Prostate gland (tissue), 2 donors: Measurements from ENCODE around the gene PAIP2B. TPM values are rescaled to one million over a fixed set of nuclear protein-coding genes. Genes with fewer than 3 reads are reported as not detected.

ENCODE experiments used
- DNase-seq: peaks from one replicate; pipeline ENCODE4 v3.0.0-alpha.2; 2019; ENCODE audit warnings: low spot score
- H3K27ac ChIP-seq, 2 donors: fragments of 200-600 bp; sonication (generic); 2 replicates each; pipeline ENCODE4 v1.5.1; 2017 to 2019
- H3K27me3 ChIP-seq: fragments of 200-600 bp; sonication (generic); replicated peaks from 2 replicates; pipeline ENCODE4 v1.5.1; 2019; ENCODE audit not compliant: insufficient read depth
- H3K36me3 ChIP-seq, 2 donors: fragments of 200-600 bp; sonication (generic); 1 replicate in 1 of 2; 2 replicates in 1 of 2; pipeline versions ENCODE4 v1.5.1 to v1.8.1; 2017 to 2019
- H3K4me1 ChIP-seq: fragments of 200-600 bp; sonication (generic); replicated peaks from 2 replicates; pipeline ENCODE4 v1.5.1; 2019
- H3K4me3 ChIP-seq, 2 donors: fragments of 200-600 bp; sonication (generic); 2 replicates each; pipeline ENCODE4 v1.5.1; 2017 to 2019
- H3K9me3 ChIP-seq: fragments of 200-600 bp; sonication (generic); 2 replicates; pipeline ENCODE4 v1.5.1; 2017
- CTCF ChIP-seq, 4 experiments: fragments of 200-600 bp in 2 of 4; fragments of 450-650 bp in 2 of 4; sonication (generic) in 2 of 4; IDR thresholded peaks; 1 replicate in 3 of 4; 2 replicates in 1 of 4; pipeline ENCODE4 v1.5.1; 2016 to 2019; ENCODE audit warnings: antibody characterized with exemption in 4 of 4, mild to moderate bottlenecking in 2 of 4, moderate library complexity in 2 of 4
- POLR2A ChIP-seq: fragments of 450-650 bp; IDR thresholded peaks from one replicate; pipeline ENCODE4 v1.6.1; 2016; ENCODE audit warnings: antibody characterized with exemption, mild to moderate bottlenecking
- POLR2AphosphoS5 ChIP-seq: sonication (generic); formaldehyde crosslinking; IDR thresholded peaks from one replicate; pipeline ENCODE4 v1.6.1; 2017; ENCODE audit warnings: antibody characterized with exemption
- whole genome bisulfite sequencing: methylation state at CpG from one replicate; pipeline ENCODE4 v1.1.5; 2018; 5-methylcytosine and 5-hydroxymethylcytosine counted together
- intact Hi-C: fragments of 100-400 bp; cut with DNase I; formaldehyde crosslinking; loops from one replicate; pipeline ENCODE4 v1.14.2; 2022
- total RNA-seq, 2 donors: library from RNA; depleted of rRNA; stranded (reverse); fragments of >200 nt; gene quantifications; one replicate each; pipeline ENCODE4 v1.1.0, GENCODE V29; 2016

The PAIP2B gene
- total RNA-seq, 2 donors from 2014 or later = 5.9 to 12.8 TPM

- no peak for TF ChIP-seq CTCF (IDR thresholded peaks at IDR 0.05)
- TF ChIP-seq POLR2AphosphoS5 = no peak
- no peak for TF ChIP-seq POLR2A
- H3K4me1 ChIP-seq = no peaks in the 10 kb centered on the region
- no peaks in the 10 kb centered on the region for H3K9me3 ChIP-seq
- H3K36me3 ChIP-seq = no peaks in the 10 kb centered on the region
- no peak overlapping the region for H3K4me3 ChIP-seq
- DNase-seq = no peak
- no peak overlapping the region for H3K27ac ChIP-seq
- intact Hi-C loops = no loop called here
- no peaks in the 10 kb centered on the region for H3K27me3 ChIP-seq
Observed at GRCh38 chr2:71261534-71261933, 34.6 kb upstream of the PAIP2B start.

GRCh38 chr2:71256421-71256820, 29.5 kb upstream of the PAIP2B start:
- Histone ChIP-seq H3K4me1 (no peaks in the 10 kb centered on the region), H3K27ac (no peak overlapping the region), H3K9me3 (no peaks in the 10 kb centered on the region), H3K27me3 (no peaks in the 10 kb centered on the region), H3K4me3 (no peak overlapping the region), H3K36me3 (no peaks in the 10 kb centered on the region)
- intact Hi-C loops = no loop called here
- TF ChIP-seq POLR2A (no peak), CTCF (IDR thresholded peaks at IDR 0.05) (no peak), POLR2AphosphoS5 (no peak)
- no peak for DNase-seq
- WGBS = 67% methylated on average over 3 of the region's 3 CpGs

GRCh38 chr2:71254776-71255175, 27.9 kb upstream of the PAIP2B start:
- H3K9me3 ChIP-seq = no peaks in the 10 kb centered on the region
- H3K4me1 ChIP-seq = no peaks in the 10 kb centered on the region
- H3K36me3 ChIP-seq = no peaks in the 10 kb centered on the region
- no peaks in the 10 kb centered on the region for H3K27me3 ChIP-seq
- WGBS = 91% methylated on average over 4 of the region's 4 CpGs
- TF ChIP-seq POLR2AphosphoS5 (no peak), POLR2A (no peak), CTCF (IDR thresholded peaks at IDR 0.05) (no peak)
- H3K27ac ChIP-seq = no peak overlapping the region
- intact Hi-C loops = no loop called here
- no peak overlapping the region for H3K4me3 ChIP-seq
- DNase-seq = no peak

- no peak for TF ChIP-seq POLR2A
- no peak for TF ChIP-seq POLR2AphosphoS5
- TF ChIP-seq CTCF (IDR thresholded peaks at IDR 0.05) = no peak
- H3K27me3 ChIP-seq = no peaks in the 10 kb centered on the region
- H3K4me3 ChIP-seq = no peak overlapping the region
- H3K27ac ChIP-seq = no peak overlapping the region
- no peaks in the 10 kb centered on the region for H3K9me3 ChIP-seq
- intact Hi-C loops = no loop called here
- 84% methylated on average over 3 of the region's 3 CpGs for WGBS
- no peak for DNase-seq
- H3K4me1 ChIP-seq = no peaks in the 10 kb centered on the region
- H3K36me3 ChIP-seq = no peaks in the 10 kb centered on the region
Observed at GRCh38 chr2:71254078-71254477, 27.2 kb upstream of the PAIP2B start.

- DNase-seq = no peak
- no peaks in the 10 kb centered on the region for H3K36me3 ChIP-seq
- no peak overlapping the region for H3K4me3 ChIP-seq
- H3K9me3 ChIP-seq = no peaks in the 10 kb centered on the region
- no peaks in the 10 kb centered on the region for H3K27me3 ChIP-seq
- no peaks in the 10 kb centered on the region for H3K4me1 ChIP-seq
- no peak for TF ChIP-seq CTCF (IDR thresholded peaks at IDR 0.05)
- TF ChIP-seq POLR2AphosphoS5 = no peak
- TF ChIP-seq POLR2A = no peak
- 89% methylated on average over 1 of the region's 1 CpG for WGBS
- intact Hi-C loops = no loop called here
- no peak overlapping the region for H3K27ac ChIP-seq
Observed at GRCh38 chr2:71253476-71253875, 26.6 kb upstream of the PAIP2B start.
